Esophagus muscularis mucosa (tissue), 3 donors: ENCODE measurements around the gene PEX14.
A peak's percentile ranks its signal among the peaks of the same experiment; 100 is the strongest.

Experiments
- POLR2AphosphoS5 ChIP-seq, 2 donors: sonication (generic); formaldehyde crosslinking; IDR thresholded peaks; one replicate each; pipeline ENCODE4 v1.6.1; 2017; ENCODE audit warnings: antibody characterized with exemption in 2 of 2
- TF ChIP-seq, protein P1 (sequence below), 3 experiments: fragments of 200-600 bp in 2 of 3; fragments of 450-650 bp in 1 of 3; sonication (generic) in 2 of 3; IDR thresholded peaks; one replicate each; pipeline ENCODE4 v1.5.1; 2017 to 2019; ENCODE audit warnings: antibody characterized with exemption in 3 of 3, mild to moderate bottlenecking in 2 of 3, moderate library complexity in 1 of 3

- TF ChIP-seq, protein P1, sequence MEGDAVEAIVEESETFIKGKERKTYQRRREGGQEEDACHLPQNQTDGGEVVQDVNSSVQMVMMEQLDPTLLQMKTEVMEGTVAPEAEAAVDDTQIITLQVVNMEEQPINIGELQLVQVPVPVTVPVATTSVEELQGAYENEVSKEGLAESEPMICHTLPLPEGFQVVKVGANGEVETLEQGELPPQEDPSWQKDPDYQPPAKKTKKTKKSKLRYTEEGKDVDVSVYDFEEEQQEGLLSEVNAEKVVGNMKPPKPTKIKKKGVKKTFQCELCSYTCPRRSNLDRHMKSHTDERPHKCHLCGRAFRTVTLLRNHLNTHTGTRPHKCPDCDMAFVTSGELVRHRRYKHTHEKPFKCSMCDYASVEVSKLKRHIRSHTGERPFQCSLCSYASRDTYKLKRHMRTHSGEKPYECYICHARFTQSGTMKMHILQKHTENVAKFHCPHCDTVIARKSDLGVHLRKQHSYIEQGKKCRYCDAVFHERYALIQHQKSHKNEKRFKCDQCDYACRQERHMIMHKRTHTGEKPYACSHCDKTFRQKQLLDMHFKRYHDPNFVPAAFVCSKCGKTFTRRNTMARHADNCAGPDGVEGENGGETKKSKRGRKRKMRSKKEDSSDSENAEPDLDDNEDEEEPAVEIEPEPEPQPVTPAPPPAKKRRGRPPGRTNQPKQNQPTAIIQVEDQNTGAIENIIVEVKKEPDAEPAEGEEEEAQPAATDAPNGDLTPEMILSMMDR (IDR thresholded peaks at IDR 0.05) = peak; percentile 78 to 86 (median 85)
- TF ChIP-seq POLR2AphosphoS5 (IDR thresholded peaks at IDR 0.05) = peak in 1 of 2 donors; percentile 5
Observed at GRCh38 chr1:10494754-10495474, 20.2 kb downstream of the PEX14 start.
